CD4-positive, alpha-beta T cell (primary cell): Measurements from ENCODE around the gene ZBTB2. TPM values are rescaled to one million over a fixed set of nuclear protein-coding genes. Genes with fewer than 3 reads are reported as not detected.

ENCODE experiments used
- ATAC-seq: fragments of 200-7000 bp; cut with Tn5 transposase; one replicate; pipeline ENCODE4 v1.10.0; 2022; ENCODE audit warnings: mild to moderate bottlenecking; ENCODE audit not compliant: poor library complexity
- CTCF ChIA-PET: fragments of 350-600 bp; sonication (Branson Sonifier 250); formaldehyde crosslinking; loops from one replicate; lab custom pipeline; 2021; ENCODE audit warnings: antibody characterized with exemption, inconsistent platforms; lab: Charles Lee
- POLR2A ChIA-PET: fragments of 350-600 bp; sonication (Branson Sonifier 250); formaldehyde crosslinking; loops from one replicate; lab custom pipeline; 2021; ENCODE audit warnings: antibody characterized with exemption, inconsistent platforms; lab: Charles Lee
- DNase-seq, 14 experiments: peaks; one replicate each; pipeline ENCODE4 v3.0.0-alpha.2; 2013 to 2020; ENCODE audit warnings: mixed read lengths in 2 of 14
- H3K27ac ChIP-seq, 2 donors: one replicate each; pipeline versions ENCODE4 v1.5.1 to v1.7.0; 2013; ENCODE audit warnings: low read length in 2 of 2, low read depth in 1 of 2, mild to moderate bottlenecking in 1 of 2
- H3K27me3 ChIP-seq, 2 experiments: 1 replicate in 1 of 2; 2 replicates in 1 of 2; pipeline versions ENCODE4 v1.6.1 to v1.7.0; 2013; ENCODE audit warnings: low read length in 2 of 2, control low read depth in 1 of 2, mild to moderate bottlenecking in 1 of 2, moderate library complexity in 1 of 2; ENCODE audit not compliant: insufficient read depth in 2 of 2, control insufficient read depth in 1 of 2
- H3K36me3 ChIP-seq: one replicate; pipeline ENCODE4 v1.6.1; 2013; ENCODE audit warnings: low read length, control low read depth; ENCODE audit not compliant: insufficient read depth
- H3K4me1 ChIP-seq: one replicate; pipeline ENCODE4 v1.6.1; 2013; ENCODE audit warnings: low read length, control low read depth; ENCODE audit not compliant: insufficient read depth
- H3K4me3 ChIP-seq: one replicate; pipeline ENCODE4 v1.5.1; 2013; ENCODE audit warnings: mild to moderate bottlenecking, low read length, moderate library complexity
- H3K9me3 ChIP-seq, 2 experiments: 1 replicate in 1 of 2; 2 replicates in 1 of 2; pipeline versions ENCODE4 v1.6.1 to v1.7.0; 2013; ENCODE audit warnings: low read length in 2 of 2, mild to moderate bottlenecking in 2 of 2, control low read depth in 1 of 2, moderate library complexity in 1 of 2; ENCODE audit not compliant: control insufficient read depth in 1 of 2, insufficient read depth in 1 of 2
- H3K27ac Mint-ChIP-seq: one replicate; pipeline ENCODE4 v1.8.0; 2020; ENCODE audit warnings: mixed read lengths
- H3K27me3 Mint-ChIP-seq: one replicate; pipeline ENCODE4 v1.8.0; 2021; ENCODE audit warnings: mixed read lengths
- H3K36me3 Mint-ChIP-seq: one replicate; pipeline ENCODE4 v1.8.0; 2021; ENCODE audit warnings: low read depth, mixed read lengths
- H3K4me1 Mint-ChIP-seq: one replicate; pipeline ENCODE4 v1.8.0; 2021; ENCODE audit warnings: low read depth, mixed read lengths
- H3K4me3 Mint-ChIP-seq: one replicate; pipeline ENCODE4 v1.8.0; 2020; ENCODE audit warnings: mild to moderate bottlenecking, mixed read lengths
- H3K9me3 Mint-ChIP-seq: one replicate; pipeline ENCODE4 v1.8.0; 2020; ENCODE audit warnings: mixed read lengths
- CTCF ChIP-seq: fragments of 200-600 bp; IDR thresholded peaks from one replicate; pipeline ENCODE4 v1.8.0; 2022; ENCODE audit warnings: antibody characterized with exemption, mild to moderate bottlenecking
- intact Hi-C, 2 experiments: fragments of 100-400 bp; cut with DNase I in 1 of 2; cut with micrococcal nuclease in 1 of 2; formaldehyde crosslinking; loops; one replicate each; pipeline versions ENCODE4 v1.15.1 to v1.9.0; 2023 to 2025; cut with DNase I, micrococcal nuclease
- total RNA-seq, 174 experiments: library from RNA in 2 of 174; stranded (reverse) in 2 of 174; gene quantifications; one replicate each; pipeline ENCODE4 v1.2.3 and lab custom pipeline; 2021 to 2026

ZBTB2 gene
- total RNA-seq, 2 experiments from 2014 or later: 18.6 to 19.1 TPM

- Mint-ChIP-seq H3K36me3 (no peaks in the 10 kb centered on the region), H3K27ac (no peak overlapping the region), H3K27me3 (no peaks in the 10 kb centered on the region), H3K4me1 (no peaks in the 10 kb centered on the region), H3K4me3 (no peak overlapping the region), H3K9me3 (no peaks in the 10 kb centered on the region)
- intact Hi-C loops: no loop called here
- Histone ChIP-seq H3K27ac (no peak overlapping the region), H3K4me1 (no peaks in the 10 kb centered on the region), H3K9me3 (peaks cover 0 to 7% of the 10 kb centered on the region in 2 experiments), H3K27me3 (no peaks in the 10 kb centered on the region), H3K36me3 (no peaks in the 10 kb centered on the region), H3K4me3 (no peak overlapping the region)
- DNase-seq (no peak), ATAC-seq (no peak)
- TF ChIP-seq CTCF: no peak
- CTCF ChIA-PET: interaction anchor here (1.7 kb wide), 1 partner anchor 17 kb away, joined by 4 read pairs; no protein-coding TSS in a partner anchor
- POLR2A ChIA-PET: no interaction called here
These were observed 49.7 kb downstream of the ZBTB2 start for GRCh38 chr6:151341476-151342195.

GRCh38 chr6:151340219-151340978 lies 51.0 kb downstream of the ZBTB2 start:
- Mint-ChIP-seq H3K9me3 (no peaks in the 10 kb centered on the region), H3K4me1 (no peaks in the 10 kb centered on the region), H3K27ac (no peak overlapping the region), H3K4me3 (no peak overlapping the region), H3K27me3 (no peaks in the 10 kb centered on the region), H3K36me3 (no peaks in the 10 kb centered on the region)
- H3K27ac ChIP-seq: no peak overlapping the region
- no peak for TF ChIP-seq CTCF
- no peaks in the 10 kb centered on the region for H3K4me1 ChIP-seq
- no peak overlapping the region for H3K4me3 ChIP-seq
- ATAC-seq (no peak), DNase-seq (no peak)
- H3K27me3 ChIP-seq: no peaks in the 10 kb centered on the region
- no peaks in the 10 kb centered on the region for H3K36me3 ChIP-seq
- intact Hi-C loops: no loop called here
- peaks cover 0 to 7% of the 10 kb centered on the region in 2 experiments for H3K9me3 ChIP-seq
- POLR2A ChIA-PET: no interaction called here
- CTCF ChIA-PET: interaction anchor here (1.7 kb wide), 1 partner anchor 16 kb away, joined by 4 read pairs; no protein-coding TSS in a partner anchor

GRCh38 chr6:151339369-151339768 lies 52.0 kb downstream of the ZBTB2 start:
- Histone ChIP-seq H3K4me3 (no peak overlapping the region), H3K36me3 (no peaks in the 10 kb centered on the region), H3K27ac (no peak overlapping the region), H3K4me1 (peaks cover 2% of the 10 kb centered on the region), H3K9me3 (peaks cover 0 to 7% of the 10 kb centered on the region in 2 experiments), H3K27me3 (no peaks in the 10 kb centered on the region)
- DNase-seq (no peak), ATAC-seq (no peak)
- POLR2A ChIA-PET: no interaction called here
- CTCF ChIA-PET: no interaction called here
- H3K4me1 Mint-ChIP-seq: peaks cover 5% of the 10 kb centered on the region
- intact Hi-C loops: no loop called here
- H3K36me3 Mint-ChIP-seq: no peaks in the 10 kb centered on the region
- no peaks in the 10 kb centered on the region for H3K27me3 Mint-ChIP-seq
- no peak overlapping the region for H3K4me3 Mint-ChIP-seq
- no peak overlapping the region for H3K27ac Mint-ChIP-seq
- no peaks in the 10 kb centered on the region for H3K9me3 Mint-ChIP-seq
- TF ChIP-seq CTCF: no peak
